NCI-H1436 (cell line): ENCODE measurements around the gene CELSR3.

Experiments used
- DNase-seq: peaks from one replicate; lab custom pipeline; 2025; lab: John Stamatoyannopoulos, UW

The CELSR3 gene

GRCh38 chr3:48687220-48687678 lies 24.6 kb upstream of the CELSR3 start:
- no peak for DNase-seq

- no peak for DNase-seq
These were observed 24.0 kb upstream of the CELSR3 start for GRCh38 chr3:48686538-48687219.

GRCh38 chr3:48685603-48686511 lies 23.2 kb upstream of the CELSR3 start, which contains the start of gene NCKIPSD:
TSS of gene NCKIPSD (minus strand) at chr3:48685915. CDS start at chr3:48685807, 108 bp downstream.
- peak; percentile 52 for DNase-seq

- no peak for DNase-seq
These were observed 22.6 kb upstream of the CELSR3 start for GRCh38 chr3:48685293-48685602.

- DNase-seq: no peak
These were observed 21.9 kb upstream of the CELSR3 start for GRCh38 chr3:48684480-48685143.

GRCh38 chr3:48684054-48684349 lies 21.3 kb upstream of the CELSR3 start:
- no peak for DNase-seq

GRCh38 chr3:48682786-48683185 lies 20.1 kb upstream of the CELSR3 start:
- DNase-seq: no peak

- DNase-seq: no peak
These were observed 19.4 kb upstream of the CELSR3 start for GRCh38 chr3:48681974-48682610.

GRCh38 chr3:48681541-48681880 lies 18.8 kb upstream of the CELSR3 start:
- no peak for DNase-seq

GRCh38 chr3:48680811-48681540 lies 18.3 kb upstream of the CELSR3 start:
- no peak for DNase-seq

GRCh38 chr3:48679411-48680391 lies 17.0 kb upstream of the CELSR3 start:
- no peak for DNase-seq

- DNase-seq: no peak
These were observed 16.1 kb upstream of the CELSR3 start for GRCh38 chr3:48678566-48679380.

GRCh38 chr3:48678056-48678455 lies 15.4 kb upstream of the CELSR3 start:
- no peak for DNase-seq

- no peak for DNase-seq
These were observed 11.8 kb upstream of the CELSR3 start for GRCh38 chr3:48674505-48674904.

- DNase-seq: no peak
These were observed 9.8 kb upstream of the CELSR3 start for GRCh38 chr3:48672522-48672921.

GRCh38 chr3:48664929-48665328 lies 2.2 kb upstream of the CELSR3 start:
- DNase-seq: no peak

GRCh38 chr3:48664313-48664644 lies 1.6 kb upstream of the CELSR3 start:
- no peak for DNase-seq

GRCh38 chr3:48663489-48664312 lies 1.0 kb upstream of the CELSR3 start:
- peak; percentile 89 for DNase-seq

GRCh38 chr3:48662145-48662752 lies 437 bp downstream of the CELSR3 start:
- no peak for DNase-seq
